CD4-positive, alpha-beta T cell (primary cell): Measurements from ENCODE around the gene YBX2. TPM values are rescaled to one million over a fixed set of nuclear protein-coding genes. Genes with fewer than 3 reads are reported as not detected.
A peak's percentile ranks its signal among the peaks of the same experiment; 100 is the strongest.

ENCODE experiments used
- ATAC-seq: fragments of 200-7000 bp; cut with Tn5 transposase; one replicate; pipeline ENCODE4 v1.10.0; 2022; ENCODE audit warnings: mild to moderate bottlenecking; ENCODE audit not compliant: poor library complexity
- CTCF ChIA-PET: fragments of 350-600 bp; sonication (Branson Sonifier 250); formaldehyde crosslinking; loops from one replicate; lab custom pipeline; 2021; ENCODE audit warnings: antibody characterized with exemption, inconsistent platforms; lab: Charles Lee
- POLR2A ChIA-PET: fragments of 350-600 bp; sonication (Branson Sonifier 250); formaldehyde crosslinking; loops from one replicate; lab custom pipeline; 2021; ENCODE audit warnings: antibody characterized with exemption, inconsistent platforms; lab: Charles Lee
- DNase-seq, 14 experiments: peaks; one replicate each; pipeline ENCODE4 v3.0.0-alpha.2; 2013 to 2020; ENCODE audit warnings: mixed read lengths in 2 of 14
- H3K27ac ChIP-seq, 2 donors: one replicate each; pipeline versions ENCODE4 v1.5.1 to v1.7.0; 2013; ENCODE audit warnings: low read length in 2 of 2, low read depth in 1 of 2, mild to moderate bottlenecking in 1 of 2
- H3K27me3 ChIP-seq, 2 experiments: 1 replicate in 1 of 2; 2 replicates in 1 of 2; pipeline versions ENCODE4 v1.6.1 to v1.7.0; 2013; ENCODE audit warnings: low read length in 2 of 2, control low read depth in 1 of 2, mild to moderate bottlenecking in 1 of 2, moderate library complexity in 1 of 2; ENCODE audit not compliant: insufficient read depth in 2 of 2, control insufficient read depth in 1 of 2
- H3K36me3 ChIP-seq: one replicate; pipeline ENCODE4 v1.6.1; 2013; ENCODE audit warnings: low read length, control low read depth; ENCODE audit not compliant: insufficient read depth
- H3K4me1 ChIP-seq: one replicate; pipeline ENCODE4 v1.6.1; 2013; ENCODE audit warnings: low read length, control low read depth; ENCODE audit not compliant: insufficient read depth
- H3K4me3 ChIP-seq: one replicate; pipeline ENCODE4 v1.5.1; 2013; ENCODE audit warnings: mild to moderate bottlenecking, low read length, moderate library complexity
- H3K9me3 ChIP-seq, 2 experiments: 1 replicate in 1 of 2; 2 replicates in 1 of 2; pipeline versions ENCODE4 v1.6.1 to v1.7.0; 2013; ENCODE audit warnings: low read length in 2 of 2, mild to moderate bottlenecking in 2 of 2, control low read depth in 1 of 2, moderate library complexity in 1 of 2; ENCODE audit not compliant: control insufficient read depth in 1 of 2, insufficient read depth in 1 of 2
- H3K27ac Mint-ChIP-seq: one replicate; pipeline ENCODE4 v1.8.0; 2020; ENCODE audit warnings: mixed read lengths
- H3K27me3 Mint-ChIP-seq: one replicate; pipeline ENCODE4 v1.8.0; 2021; ENCODE audit warnings: mixed read lengths
- H3K36me3 Mint-ChIP-seq: one replicate; pipeline ENCODE4 v1.8.0; 2021; ENCODE audit warnings: low read depth, mixed read lengths
- H3K4me1 Mint-ChIP-seq: one replicate; pipeline ENCODE4 v1.8.0; 2021; ENCODE audit warnings: low read depth, mixed read lengths
- H3K4me3 Mint-ChIP-seq: one replicate; pipeline ENCODE4 v1.8.0; 2020; ENCODE audit warnings: mild to moderate bottlenecking, mixed read lengths
- H3K9me3 Mint-ChIP-seq: one replicate; pipeline ENCODE4 v1.8.0; 2020; ENCODE audit warnings: mixed read lengths
- CTCF ChIP-seq: fragments of 200-600 bp; IDR thresholded peaks from one replicate; pipeline ENCODE4 v1.8.0; 2022; ENCODE audit warnings: antibody characterized with exemption, mild to moderate bottlenecking
- intact Hi-C, 2 experiments: fragments of 100-400 bp; cut with DNase I in 1 of 2; cut with micrococcal nuclease in 1 of 2; formaldehyde crosslinking; loops; one replicate each; pipeline versions ENCODE4 v1.15.1 to v1.9.0; 2023 to 2025; cut with DNase I, micrococcal nuclease
- total RNA-seq, 174 experiments: library from RNA in 2 of 174; stranded (reverse) in 2 of 174; gene quantifications; one replicate each; pipeline ENCODE4 v1.2.3 and lab custom pipeline; 2021 to 2026

YBX2 gene
- total RNA-seq, 2 experiments from 2014 or later: 0.56 TPM; not detected in 1

GRCh38 chr17:7309628-7310027, 15.2 kb upstream of the YBX2 start:
- peak overlapping the region; percentile 92 for H3K4me3 Mint-ChIP-seq
- CTCF ChIA-PET: interaction anchor here (1.2 to 1.5 kb wide), 3 partner anchors 15 to 27 kb away, joined by 3 to 4 read pairs (median 3); partner anchors contain the start of genes ACAP1 and NEURL4
- H3K4me1 Mint-ChIP-seq: peaks cover 68% of the 10 kb centered on the region
- ATAC-seq (no peak), DNase-seq (no peak)
- H3K4me3 ChIP-seq: peak overlapping the region; percentile 76
- no peak for TF ChIP-seq CTCF
- peaks cover 55% of the 10 kb centered on the region for H3K36me3 ChIP-seq
- peak overlapping the region; percentile 98 for H3K27ac Mint-ChIP-seq
- no peaks in the 10 kb centered on the region for H3K27me3 Mint-ChIP-seq
- H3K36me3 Mint-ChIP-seq: peaks cover 73% of the 10 kb centered on the region
- intact Hi-C loops: loop anchor here (5.0 kb wide), 4 partner anchors 57 to 173 kb away; partner anchors contain the start of genes CTDNEP1 (in 1 of the 2), ELP5 (in 1 of the 2), FGF11 (in 1 of the 2) and POLR2A (in 1 of the 2)
- peaks cover 64% of the 10 kb centered on the region for H3K4me1 ChIP-seq
- H3K27me3 ChIP-seq: no peaks in the 10 kb centered on the region
- H3K27ac ChIP-seq: peak overlapping the region; percentile 97 to 99
- H3K9me3 Mint-ChIP-seq: no peaks in the 10 kb centered on the region
- POLR2A ChIA-PET: interaction anchor here (0.6 to 4.1 kb wide), 13 partner anchors 21 to 913 kb away, joined by 3 to 52 read pairs (median 4); partner anchors contain the start of genes ACAP1, CTDNEP1, GABARAP and MPDU1
- H3K9me3 ChIP-seq: no peaks in the 10 kb centered on the region

- Histone ChIP-seq H3K9me3 (no peaks in the 10 kb centered on the region), H3K27ac (peak overlapping the region; percentile 97 to 99), H3K4me1 (peaks cover 56% of the 10 kb centered on the region), H3K4me3 (peak overlapping the region; percentile 76), H3K27me3 (no peaks in the 10 kb centered on the region), H3K36me3 (peaks cover 47% of the 10 kb centered on the region)
- H3K27ac Mint-ChIP-seq: peak overlapping the region; percentile 98
- H3K36me3 Mint-ChIP-seq: peaks cover 65% of the 10 kb centered on the region
- ATAC-seq: peak; percentile 37
- TF ChIP-seq CTCF: no peak
- H3K4me1 Mint-ChIP-seq: peaks cover 60% of the 10 kb centered on the region
- peak overlapping the region; percentile 92 for H3K4me3 Mint-ChIP-seq
- H3K9me3 Mint-ChIP-seq: no peaks in the 10 kb centered on the region
- intact Hi-C loops: loop anchor here (5.0 kb wide), 4 partner anchors 57 to 173 kb away; partner anchors contain the start of genes CTDNEP1 (in 1 of the 2), ELP5 (in 1 of the 2), FGF11 (in 1 of the 2) and POLR2A (in 1 of the 2)
- DNase-seq: peak; percentile 74 to 98 (median 80)
- POLR2A ChIA-PET: interaction anchor here (0.6 to 4.1 kb wide), 15 partner anchors 12 to 914 kb away, joined by 3 to 52 read pairs (median 4); partner anchors contain the start of genes ACAP1, CTDNEP1, GABARAP and MPDU1
- no peaks in the 10 kb centered on the region for H3K27me3 Mint-ChIP-seq
- CTCF ChIA-PET: interaction anchor here (1.2 to 1.5 kb wide), 4 partner anchors 12 to 28 kb away, joined by 3 to 4 read pairs (median 4); partner anchors contain the start of genes ACAP1 and NEURL4
Observed at GRCh38 chr17:7308625-7309433, 14.4 kb upstream of the YBX2 start.
